DOHH2 (cell line): Measurements from ENCODE around the gene NBEA.

Source experiments
- CTCF ChIP-seq: fragments of 200-600 bp; sonication (generic); IDR thresholded peaks from one replicate; pipeline ENCODE4 v1.5.1; 2014; ENCODE audit warnings: antibody characterized with exemption, mild to moderate bottlenecking, low read depth, low read length; ENCODE audit not compliant: poor library complexity, severe bottlenecking
- EZH2phosphoT487 ChIP-seq: fragments of 200-600 bp; sonication (generic); IDR thresholded peaks from 2 replicates; pipeline ENCODE4 v1.6.1; 2017; ENCODE audit warnings: borderline replicate concordance, mild to moderate bottlenecking, antibody characterized with exemption, low read length, moderate library complexity, mixed read lengths

- TF ChIP-seq CTCF (no peak), EZH2phosphoT487 (no peak)
These were observed 204.6 kb downstream of the NBEA start for GRCh38 chr13:35146686-35147085.
